ENCODE results near the gene MFAP1. TPM values are rescaled to one million over a fixed set of nuclear protein-coding genes. Genes with fewer than 3 reads are reported as not detected.

Gene MFAP1
- total RNA-seq (2022; extraction: Qiagen RNA extraction): 23.7 to 32.4 TPM (median 25.8 TPM) in 5 replicates

GRCh38 chr15:43824302-43825246 lies at the start of gene MFAP1:
MFAP1 (minus strand) TSS chr15:43824690; CDS start chr15:43824569, 121 bp downstream.

GRCh38 chr15:43826508-43827341 lies 2.2 kb upstream of the MFAP1 start, which contains the start of gene WDR76:
WDR76 (plus strand) TSS chr15:43827002; CDS start chr15:43827033, 31 bp downstream.

GRCh38 chr15:43800286-43801141 lies 24.0 kb downstream of the MFAP1 start, which contains the start of gene HYPK:
HYPK (plus strand) TSS chr15:43800599; CDS start chr15:43800623, 24 bp downstream.

GRCh38 chr15:43799945-43800285 lies 24.6 kb downstream of the MFAP1 start, which contains the start of gene SERINC4:
SERINC4 (minus strand) TSS chr15:43800220; CDS start chr15:43799986, 234 bp downstream.

GRCh38 chr15:43791993-43792760 lies 32.3 kb downstream of the MFAP1 start, which contains the start of gene SERF2:
SERF2 (plus strand) TSS chr15:43792320; CDS start chr15:43792377, 57 bp downstream.

GRCh38 chr15:43776718-43777266 lies 47.7 kb downstream of the MFAP1 start, which contains the start of gene ELL3:
ELL3 (minus strand) TSS chr15:43776966; CDS start chr15:43776901, 65 bp downstream.

Other genes with a start within 250 kb of the MFAP1 start
- gene PPIP5K1, start 234.5 kb downstream of the MFAP1 start, total RNA-seq (2022; extraction: Qiagen RNA extraction): 3.8 to 6.9 TPM (median 5.8 TPM) in 5 replicates
- gene CKMT1B, start 230.7 kb downstream of the MFAP1 start, total RNA-seq (2022; extraction: Qiagen RNA extraction): 1.9 to 6.3 TPM (median 3.7 TPM) in 5 replicates
- 0.08 to 0.16 TPM (median 0.11 TPM) in 4 of 5 replicates, not detected in the other for gene STRC, start 205.9 kb downstream of the MFAP1 start, total RNA-seq (2022; extraction: Qiagen RNA extraction)
- 0.40 to 1.3 TPM (median 0.68 TPM) in 5 replicates for gene CATSPER2, start 175.8 kb downstream of the MFAP1 start, total RNA-seq (2022; extraction: Qiagen RNA extraction)
- 1.7 to 2.8 TPM (median 2.7 TPM) in 5 replicates for gene CKMT1A, start 130.8 kb downstream of the MFAP1 start, total RNA-seq (2022; extraction: Qiagen RNA extraction)
- gene PDIA3, start 78.3 kb downstream of the MFAP1 start, total RNA-seq (2022; extraction: Qiagen RNA extraction): 262 to 365 TPM (median 343 TPM) in 5 replicates
- gene ELL3, start 47.7 kb downstream of the MFAP1 start, total RNA-seq (2022; extraction: Qiagen RNA extraction): 0.82 to 2.2 TPM (median 1.2 TPM) in 5 replicates
- 380 to 723 TPM (median 669 TPM) in 5 replicates for gene SERF2, start 32.4 kb downstream of the MFAP1 start, total RNA-seq (2022; extraction: Qiagen RNA extraction)
- gene SERINC4, start 24.5 kb downstream of the MFAP1 start, total RNA-seq (2022; extraction: Qiagen RNA extraction): 0.06 to 0.28 TPM (median 0.08 TPM) in 5 replicates
- 3.3 to 7.2 TPM (median 4.3 TPM) in 5 replicates for gene HYPK, start 24.1 kb downstream of the MFAP1 start, total RNA-seq (2022; extraction: Qiagen RNA extraction)
- gene WDR76, start 2.3 kb upstream of the MFAP1 start, total RNA-seq (2022; extraction: Qiagen RNA extraction): 11.3 to 15.4 TPM (median 12.2 TPM) in 5 replicates